Measurements from ENCODE around the gene MCF2L2. TPM values are rescaled to one million over a fixed set of nuclear protein-coding genes. Genes with fewer than 3 reads are reported as not detected.
A peak's percentile ranks its signal among the peaks of the same experiment; 100 is the strongest.
"Not testable (repeated sequence)": the region's sequence is repeated elsewhere in the genome, so short reads cannot be mapped to it uniquely, and the experiment has no call there.

The MCF2L2 gene
- total RNA-seq, 1 donor from 2014 or later: 4.1 TPM

DNA sequence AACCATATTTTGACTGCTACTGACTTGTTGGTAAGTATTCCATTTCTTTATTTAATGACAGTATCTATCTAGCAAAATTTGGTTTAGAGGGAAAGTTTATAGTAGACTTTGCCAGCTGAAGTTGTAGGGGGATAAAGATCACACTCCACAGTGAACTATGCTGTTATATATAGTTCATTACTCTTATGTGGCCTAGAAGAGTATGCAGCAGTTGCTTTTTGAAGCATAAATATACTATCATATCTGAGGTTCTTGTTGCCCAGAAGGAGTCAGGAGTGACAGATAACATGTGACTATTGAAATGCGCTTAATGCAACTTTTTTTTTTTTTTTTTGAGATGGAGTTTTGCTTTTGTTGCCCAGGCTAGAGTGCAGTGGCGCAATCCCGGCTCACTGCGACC, 25.6 kb upstream of the MCF2L2 start:
- peaks cover 2% of the 10 kb centered on the region for H3K4me1 Mint-ChIP-seq (ENCODE audit: low read depth)
- DNase-seq (ENCODE audit: low spot score): no peak
- H3K27ac Mint-ChIP-seq: no peak overlapping the region
- H3K4me3 Mint-ChIP-seq: no peak overlapping the region
- H3K27me3 Mint-ChIP-seq (ENCODE audit: insufficient read depth): no peaks in the 10 kb centered on the region
- H3K36me3 Mint-ChIP-seq (ENCODE audit: low read depth): peaks cover 11% of the 10 kb centered on the region
- intact Hi-C loops (cut with micrococcal nuclease): no loop called here
- no peaks in the 10 kb centered on the region for H3K9me3 Mint-ChIP-seq

DNA sequence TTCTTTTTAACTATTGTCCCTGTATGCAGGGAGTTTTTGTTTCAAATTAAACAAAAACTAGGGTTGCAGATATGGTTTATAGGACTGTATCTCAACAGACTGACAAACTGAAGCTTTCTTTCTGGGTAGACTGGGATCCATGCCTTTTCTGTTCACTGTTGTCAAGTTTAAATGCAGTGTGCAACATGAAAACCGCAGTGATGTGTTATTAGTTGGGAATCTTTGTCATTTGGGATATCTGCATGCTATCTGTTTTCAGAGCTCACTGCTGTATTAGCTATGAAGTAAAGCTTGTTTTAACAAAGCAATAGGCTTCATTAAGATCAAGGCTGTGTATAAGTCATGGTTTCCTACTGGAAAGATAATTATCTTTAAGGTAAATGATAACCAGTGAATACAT, 21.4 kb upstream of the MCF2L2 start:
- DNase-seq (ENCODE audit: low spot score): no peak
- Mint-ChIP-seq H3K27ac (no peak overlapping the region), H3K27me3 (ENCODE audit: insufficient read depth) (peaks cover under 1% of the 10 kb centered on the region), H3K4me3 (no peak overlapping the region), H3K36me3 (ENCODE audit: low read depth) (peaks cover 4% of the 10 kb centered on the region), H3K9me3 (peaks cover under 1% of the 10 kb centered on the region), H3K4me1 (ENCODE audit: low read depth) (peaks cover 22% of the 10 kb centered on the region)
- intact Hi-C loops (cut with micrococcal nuclease): loop anchor here (5.0 to 10.0 kb wide), 4 partner anchors 162 to 845 kb away; partner anchors contain the start of genes KLHL24, PSMD2 and YEATS2

- Mint-ChIP-seq H3K4me1 (ENCODE audit: low read depth) (peaks cover 22% of the 10 kb centered on the region), H3K4me3 (no peak overlapping the region), H3K27ac (no peak overlapping the region)
These were observed 21.0 kb upstream of the MCF2L2 start for GRCh38 chr3:183449391-183449790.

GRCh38 chr3:183448369-183449128, 20.1 kb upstream of the MCF2L2 start:
- no peak overlapping the region for H3K27ac Mint-ChIP-seq
- peaks cover 11% of the 10 kb centered on the region for H3K9me3 Mint-ChIP-seq
- peaks cover 22% of the 10 kb centered on the region for H3K4me1 Mint-ChIP-seq (ENCODE audit: low read depth)
- peak overlapping the region; percentile 94 for H3K4me3 Mint-ChIP-seq
- intact Hi-C loops (cut with micrococcal nuclease): loop anchor here (5.0 to 10.0 kb wide), 4 partner anchors 161 to 846 kb away; partner anchors contain the start of genes KLHL24, PSMD2 and YEATS2
- peaks cover under 1% of the 10 kb centered on the region for H3K36me3 Mint-ChIP-seq (ENCODE audit: low read depth)
- no peak for DNase-seq (ENCODE audit: low spot score)
- H3K27me3 Mint-ChIP-seq (ENCODE audit: insufficient read depth): peaks cover 4% of the 10 kb centered on the region

More at GRCh38 chr3:183449391-183449790, 21.0 kb upstream of the MCF2L2 start:
- H3K27me3 Mint-ChIP-seq (ENCODE audit: insufficient read depth): peaks cover 4% of the 10 kb centered on the region
- intact Hi-C loops (cut with micrococcal nuclease): loop anchor here (5.0 to 10.0 kb wide), 4 partner anchors 162 to 845 kb away; partner anchors contain the start of genes KLHL24, PSMD2 and YEATS2
- peaks cover 4% of the 10 kb centered on the region for H3K9me3 Mint-ChIP-seq
- H3K36me3 Mint-ChIP-seq (ENCODE audit: low read depth): peaks cover 4% of the 10 kb centered on the region
- no peak for DNase-seq (ENCODE audit: low spot score)

DNA sequence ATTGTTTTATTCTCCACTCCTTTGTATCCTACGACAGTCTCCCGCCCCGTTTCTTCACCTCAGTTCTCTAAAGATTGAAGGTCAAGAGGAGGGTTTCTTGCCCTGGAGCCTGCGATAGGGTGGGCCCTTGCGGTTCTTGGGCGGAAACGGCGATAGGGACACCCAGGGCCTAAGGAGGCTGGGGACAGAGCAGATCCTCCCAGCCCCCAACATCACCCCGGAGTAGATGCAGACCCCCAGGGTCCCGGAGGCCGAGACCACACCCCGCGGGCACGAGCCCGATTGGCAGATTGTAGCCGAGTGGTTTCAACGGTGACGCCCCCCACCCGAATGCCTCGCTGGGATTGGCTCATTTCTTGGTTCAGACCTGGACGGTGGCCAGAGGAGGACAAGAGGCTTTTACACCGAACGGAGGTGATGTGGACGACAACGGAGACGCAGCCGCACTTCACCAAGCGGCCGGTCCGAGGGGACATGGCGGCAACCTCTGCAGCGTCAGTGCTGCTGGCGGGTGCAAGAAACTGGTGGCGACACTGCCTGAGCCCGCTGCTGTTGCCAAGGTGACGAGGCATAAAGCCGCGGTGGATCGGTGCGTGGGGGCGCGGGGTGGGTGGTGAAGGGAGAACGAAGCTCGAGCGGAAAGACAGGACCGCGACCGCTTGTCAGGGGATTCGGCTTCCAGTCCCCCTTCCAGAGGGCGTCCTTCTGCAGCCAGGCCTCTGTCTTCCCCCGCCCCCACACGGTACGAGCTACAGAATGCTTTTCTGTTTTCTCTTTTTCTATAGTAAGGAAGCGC, 19.0 kb upstream of the MCF2L2 start:
- intact Hi-C loops (cut with micrococcal nuclease): loop anchor here (1.0 to 10.0 kb wide), 7 partner anchors 17 to 847 kb away; partner anchors contain the start of genes KLHL24, PSMD2 and YEATS2
- peak overlapping the region; percentile 94 for H3K4me3 Mint-ChIP-seq
- H3K36me3 Mint-ChIP-seq (ENCODE audit: low read depth): peaks cover 4% of the 10 kb centered on the region

GRCh38 chr3:183446838-183447205, 18.4 kb upstream of the MCF2L2 start:
- intact Hi-C loops (cut with micrococcal nuclease): loop anchor here (1.0 to 10.0 kb wide), 7 partner anchors 17 to 848 kb away; partner anchors contain the start of genes KLHL24, PSMD2 and YEATS2

More for the DNA sequence above, 19.0 kb upstream of the MCF2L2 start:
- Mint-ChIP-seq H3K4me1 (ENCODE audit: low read depth) (peaks cover 22% of the 10 kb centered on the region), H3K9me3 (peaks cover 22% of the 10 kb centered on the region), H3K27ac (peak overlapping the region; percentile 86), H3K27me3 (ENCODE audit: insufficient read depth) (peaks cover 8% of the 10 kb centered on the region)
- peak; percentile 75 for DNase-seq (ENCODE audit: low spot score)

DNA sequence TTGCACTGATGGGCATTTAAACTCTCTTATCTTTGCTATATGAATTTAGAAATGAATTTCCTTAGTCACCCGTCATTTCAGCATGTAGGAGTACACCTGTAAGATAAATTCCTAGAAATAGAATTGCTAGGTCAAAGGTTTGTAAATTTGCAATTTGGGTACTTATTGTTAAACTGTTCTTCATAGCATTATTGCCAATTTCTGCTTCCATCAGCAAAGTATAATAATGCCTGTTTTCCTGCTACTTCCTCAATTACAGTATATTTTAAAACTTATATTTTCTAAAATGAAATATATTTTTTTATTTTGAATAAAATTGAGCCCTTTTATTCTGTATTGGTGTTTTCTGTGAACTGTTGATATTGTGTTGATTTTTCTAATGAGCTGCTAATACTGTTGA, 16.3 kb upstream of the MCF2L2 start:
- intact Hi-C loops (cut with micrococcal nuclease): loop anchor here (5.0 to 10.0 kb wide), 4 partner anchors 157 to 850 kb away; partner anchors contain the start of genes KLHL24, PSMD2 and YEATS2
- Mint-ChIP-seq H3K27me3 (ENCODE audit: insufficient read depth) (peaks cover 8% of the 10 kb centered on the region), H3K36me3 (ENCODE audit: low read depth) (peaks cover 6% of the 10 kb centered on the region), H3K4me1 (ENCODE audit: low read depth) (peaks cover 28% of the 10 kb centered on the region), H3K4me3 (no peak overlapping the region), H3K27ac (no peak overlapping the region), H3K9me3 (peaks cover 32% of the 10 kb centered on the region)
- no peak for DNase-seq (ENCODE audit: low spot score)

More at GRCh38 chr3:183446838-183447205, 18.4 kb upstream of the MCF2L2 start:
- no peak for DNase-seq (ENCODE audit: low spot score)
- Mint-ChIP-seq H3K27me3 (ENCODE audit: insufficient read depth) (peaks cover 8% of the 10 kb centered on the region), H3K4me1 (ENCODE audit: low read depth) (peaks cover 22% of the 10 kb centered on the region), H3K4me3 (peak overlapping the region; percentile 94), H3K27ac (peak overlapping the region; percentile 86), H3K36me3 (ENCODE audit: low read depth) (peaks cover 4% of the 10 kb centered on the region), H3K9me3 (peaks cover 28% of the 10 kb centered on the region)

DNA sequence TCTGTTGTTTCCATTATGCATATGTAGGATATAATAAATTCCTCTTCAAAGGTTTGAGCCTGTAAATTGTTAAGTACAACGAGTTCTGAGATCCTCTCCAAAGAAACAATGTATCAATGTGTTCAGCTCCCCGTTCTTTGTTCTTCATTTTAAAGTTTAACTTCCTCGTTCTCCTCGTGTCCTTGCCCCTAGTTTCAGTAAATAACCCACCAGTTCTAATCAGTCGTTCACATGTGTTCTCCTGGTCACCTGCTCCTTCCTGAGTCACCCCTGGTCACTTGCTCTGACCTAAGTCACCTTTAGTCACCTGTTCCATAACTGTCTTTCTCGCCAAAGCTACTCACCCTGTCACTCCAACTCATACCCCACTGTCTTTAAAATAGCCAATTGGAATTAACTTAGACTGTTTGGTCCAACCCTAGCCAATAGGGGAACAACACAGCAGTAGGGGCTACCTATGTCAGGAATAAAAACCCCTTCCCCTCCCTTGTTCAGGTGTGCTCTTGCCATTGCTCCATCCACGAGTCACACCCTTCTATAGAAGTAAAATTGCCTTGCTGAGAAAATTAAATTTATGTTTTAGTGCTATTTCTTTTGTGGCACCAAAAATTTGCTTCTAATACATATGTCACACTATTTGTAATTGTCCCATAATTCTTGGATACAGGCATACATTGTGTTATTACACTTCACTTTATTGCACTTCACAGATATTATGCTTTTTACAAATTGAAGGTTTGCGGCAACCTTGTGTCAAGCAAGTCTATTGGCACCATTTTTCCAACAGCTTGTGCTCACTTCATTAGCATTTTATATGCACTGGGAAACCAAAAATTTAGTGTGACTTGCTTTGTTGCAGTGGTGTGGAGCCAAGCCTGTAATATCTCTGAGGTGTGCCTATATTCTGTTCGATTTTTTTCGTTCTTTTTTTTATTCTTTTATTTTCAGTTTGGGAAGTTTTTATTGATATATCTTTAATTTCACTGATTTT, 15.3 kb upstream of the MCF2L2 start:
- Mint-ChIP-seq H3K4me3 (no peak overlapping the region), H3K4me1 (ENCODE audit: low read depth) (peaks cover 31% of the 10 kb centered on the region), H3K36me3 (ENCODE audit: low read depth) (peaks cover 6% of the 10 kb centered on the region), H3K27ac (no peak overlapping the region), H3K9me3 (peaks cover 32% of the 10 kb centered on the region), H3K27me3 (ENCODE audit: insufficient read depth) (peaks cover 8% of the 10 kb centered on the region)
- intact Hi-C loops (cut with micrococcal nuclease): loop anchor here (10.0 kb wide), 1 partner anchor 851 kb away; the partner anchor contains the start of gene PSMD2
- DNase-seq (ENCODE audit: low spot score): no peak

DNA sequence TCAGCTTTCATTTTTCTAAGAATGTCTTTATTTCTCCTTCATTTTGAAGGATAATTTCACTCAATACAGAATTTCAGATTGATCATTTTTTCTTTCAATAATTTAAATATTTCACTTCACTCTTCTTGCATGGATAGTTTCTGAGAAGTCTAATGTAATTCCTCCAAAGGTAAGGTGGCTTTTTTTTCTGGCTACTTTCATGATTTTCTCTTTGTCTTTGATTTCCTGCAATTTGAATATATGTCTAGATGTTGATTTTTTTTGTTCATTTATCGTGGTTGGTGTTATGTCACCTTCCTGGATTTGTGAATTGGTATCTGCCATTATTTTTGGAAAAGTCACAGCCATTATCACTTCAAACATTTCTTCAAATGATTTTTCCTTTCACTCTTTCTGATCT, 14.6 kb upstream of the MCF2L2 start:
- no peak overlapping the region for H3K27ac Mint-ChIP-seq
- peaks cover 6% of the 10 kb centered on the region for H3K36me3 Mint-ChIP-seq (ENCODE audit: low read depth)
- H3K4me3 Mint-ChIP-seq: no peak overlapping the region
- peaks cover 8% of the 10 kb centered on the region for H3K27me3 Mint-ChIP-seq (ENCODE audit: insufficient read depth)
- DNase-seq (ENCODE audit: low spot score): no peak
- H3K9me3 Mint-ChIP-seq: peaks cover 32% of the 10 kb centered on the region
- intact Hi-C loops (cut with micrococcal nuclease): loop anchor here (10.0 kb wide), 1 partner anchor 852 kb away; the partner anchor contains the start of gene PSMD2
- peaks cover 31% of the 10 kb centered on the region for H3K4me1 Mint-ChIP-seq (ENCODE audit: low read depth)

DNA sequence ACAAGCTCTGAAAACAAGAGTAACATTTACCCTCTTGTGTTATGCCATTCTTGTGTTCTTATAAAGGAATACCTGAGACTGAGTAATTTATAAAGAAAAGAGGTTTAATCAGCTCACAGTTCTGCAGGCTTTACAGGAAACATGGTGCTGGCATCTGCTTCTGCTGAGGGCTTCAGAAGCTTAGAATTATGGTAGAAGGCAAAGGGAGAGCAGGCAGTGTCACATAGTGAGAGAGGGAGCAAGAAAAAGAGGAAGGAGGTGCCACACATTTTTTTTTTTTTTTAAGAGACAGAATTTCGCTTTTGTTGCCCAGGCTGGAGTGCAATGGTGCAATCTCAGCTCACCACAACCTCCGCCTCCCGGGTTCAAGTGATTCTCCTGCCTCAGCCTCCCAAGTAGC, 12.1 kb upstream of the MCF2L2 start:
- peaks cover 32% of the 10 kb centered on the region for H3K9me3 Mint-ChIP-seq
- H3K4me1 Mint-ChIP-seq (ENCODE audit: low read depth): peaks cover 38% of the 10 kb centered on the region
- not testable (repeated sequence) for H3K27me3 Mint-ChIP-seq (ENCODE audit: insufficient read depth); H3K36me3 Mint-ChIP-seq (ENCODE audit: low read depth); H3K27ac Mint-ChIP-seq; H3K4me3 Mint-ChIP-seq; DNase-seq (ENCODE audit: low spot score)
- intact Hi-C loops (cut with micrococcal nuclease): loop anchor here (10.0 kb wide), 1 partner anchor 854 kb away; the partner anchor contains the start of gene PSMD2

- no peak for DNase-seq (ENCODE audit: low spot score)
- peaks cover 29% of the 10 kb centered on the region for H3K9me3 Mint-ChIP-seq
- H3K36me3 Mint-ChIP-seq (ENCODE audit: low read depth): peaks cover 6% of the 10 kb centered on the region
- no peak overlapping the region for H3K27ac Mint-ChIP-seq
- peaks cover 39% of the 10 kb centered on the region for H3K4me1 Mint-ChIP-seq (ENCODE audit: low read depth)
- peaks cover 5% of the 10 kb centered on the region for H3K27me3 Mint-ChIP-seq (ENCODE audit: insufficient read depth)
- intact Hi-C loops (cut with micrococcal nuclease): loop anchor here (10.0 kb wide), 1 partner anchor 1375 kb away; the partner anchor contains the start of gene VPS8
- no peak overlapping the region for H3K4me3 Mint-ChIP-seq
These were observed 11.1 kb upstream of the MCF2L2 start for GRCh38 chr3:183439515-183439914.

Measured in activated T-helper 1 cell treated with anti-CD3 and anti-CD28 coated beads, Interleukin-12 subunit alpha, Interleukin-12 subunit beta, Interleukin-2, Interleukin-4 antibody, amounts not matched to agents 30 ng/mL and 10 ng/mL and 1 ng/mL, durations not matched to agents 14 hours and 24 hours and 36 hours (primary cell).